ENCODE measurements around the gene CNTNAP2.

Gene CNTNAP2

GRCh38 chr7:147022056-147022455, 905.5 kb downstream of the CNTNAP2 start:
- DNase-seq (no peak), ATAC-seq (no peak)

- DNase-seq (no peak), ATAC-seq (no peak)
Observed at GRCh38 chr7:147023440-147023839, 906.8 kb downstream of the CNTNAP2 start.

- DNase-seq (no peak), ATAC-seq (no peak)
Observed at GRCh38 chr7:147029953-147030352, 913.4 kb downstream of the CNTNAP2 start.

GRCh38 chr7:147033641-147034040, 917.0 kb downstream of the CNTNAP2 start:
- ATAC-seq (no peak), DNase-seq (no peak)

GRCh38 chr7:147041438-147041837, 924.8 kb downstream of the CNTNAP2 start:
- no peak for DNase-seq
- no peak for ATAC-seq

GRCh38 chr7:147044941-147045340, 928.3 kb downstream of the CNTNAP2 start:
- DNase-seq: no peak
- ATAC-seq: no peak

- ATAC-seq (no peak), DNase-seq (no peak)
Observed at GRCh38 chr7:147047696-147048095, 931.1 kb downstream of the CNTNAP2 start.

- no peak for DNase-seq
- no peak for ATAC-seq
Observed at GRCh38 chr7:147048864-147049263, 932.3 kb downstream of the CNTNAP2 start.

GRCh38 chr7:147052818-147053217, 936.2 kb downstream of the CNTNAP2 start:
- DNase-seq (no peak), ATAC-seq (no peak)

- ATAC-seq (no peak), DNase-seq (no peak)
Observed at GRCh38 chr7:147053746-147054145, 937.1 kb downstream of the CNTNAP2 start.

- no peak for DNase-seq
- no peak for ATAC-seq
Observed at GRCh38 chr7:147060070-147060469, 943.5 kb downstream of the CNTNAP2 start.

GRCh38 chr7:147062897-147063296, 946.3 kb downstream of the CNTNAP2 start:
- DNase-seq (no peak), ATAC-seq (no peak)

- ATAC-seq (no peak), DNase-seq (no peak)
Observed at GRCh38 chr7:147068842-147069241, 952.2 kb downstream of the CNTNAP2 start.

- DNase-seq (no peak), ATAC-seq (no peak)
Observed at GRCh38 chr7:147069771-147070170, 953.2 kb downstream of the CNTNAP2 start.

GRCh38 chr7:147070886-147071285, 954.3 kb downstream of the CNTNAP2 start:
- DNase-seq (no peak), ATAC-seq (no peak)

- ATAC-seq (no peak), DNase-seq (no peak)
Observed at GRCh38 chr7:147071536-147071935, 954.9 kb downstream of the CNTNAP2 start.

- DNase-seq (no peak), ATAC-seq (no peak)
Observed at GRCh38 chr7:147078312-147078711, 961.7 kb downstream of the CNTNAP2 start.

- ATAC-seq (no peak), DNase-seq (no peak)
Observed at GRCh38 chr7:147079083-147079482, 962.5 kb downstream of the CNTNAP2 start.

GRCh38 chr7:147079921-147080420, 963.4 kb downstream of the CNTNAP2 start:
- DNase-seq: no peak
- ATAC-seq: no peak

- no peak for DNase-seq
- ATAC-seq: no peak
Observed at GRCh38 chr7:147081117-147081516, 964.5 kb downstream of the CNTNAP2 start.

GRCh38 chr7:147089051-147089461, 972.5 kb downstream of the CNTNAP2 start:
- no peak for ATAC-seq

GRCh38 chr7:147089608-147090007, 973.0 kb downstream of the CNTNAP2 start:
- ATAC-seq: no peak
- DNase-seq: no peak

More at GRCh38 chr7:147089051-147089461, 972.5 kb downstream of the CNTNAP2 start:
- no peak for DNase-seq

- ATAC-seq: no peak
- DNase-seq: no peak
Observed at GRCh38 chr7:147096629-147097028, 980.0 kb downstream of the CNTNAP2 start.

GRCh38 chr7:147103224-147103623, 986.6 kb downstream of the CNTNAP2 start:
- DNase-seq (no peak), ATAC-seq (no peak)

GRCh38 chr7:147106746-147107145, 990.1 kb downstream of the CNTNAP2 start:
- ATAC-seq (no peak), DNase-seq (no peak)
